HG03175 (cell line): ENCODE data around the gene MGAT5.

Experiments
- ATAC-seq: cut with Tn5 transposase; IDR thresholded peaks from one replicate; pipeline ENCODE4 v1.9.1; 2021; ENCODE audit warnings: mild to moderate bottlenecking, moderate library complexity; ENCODE audit not compliant: unreplicated experiment

Gene MGAT5

DNA sequence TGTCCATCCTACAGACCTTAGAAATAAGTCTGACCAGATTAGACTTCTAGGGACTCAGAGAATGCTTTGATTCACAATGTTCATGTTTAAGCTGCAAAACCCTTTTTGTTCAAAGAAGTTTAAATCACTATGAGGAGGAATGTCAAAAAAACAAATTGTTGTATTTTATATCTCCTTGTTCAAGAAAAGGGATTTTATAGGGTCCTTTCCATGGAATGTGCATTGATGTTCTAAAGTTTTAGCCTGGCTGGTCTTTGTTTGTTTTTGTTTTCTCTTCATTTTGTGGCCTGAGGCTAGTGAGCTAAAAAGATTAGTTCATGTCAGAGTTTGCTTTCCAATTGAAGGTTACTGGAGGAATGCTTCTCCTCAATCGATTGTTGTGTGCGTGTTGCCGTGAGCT lies 77.2 kb downstream of the MGAT5 start:
- ATAC-seq, result no peak

DNA sequence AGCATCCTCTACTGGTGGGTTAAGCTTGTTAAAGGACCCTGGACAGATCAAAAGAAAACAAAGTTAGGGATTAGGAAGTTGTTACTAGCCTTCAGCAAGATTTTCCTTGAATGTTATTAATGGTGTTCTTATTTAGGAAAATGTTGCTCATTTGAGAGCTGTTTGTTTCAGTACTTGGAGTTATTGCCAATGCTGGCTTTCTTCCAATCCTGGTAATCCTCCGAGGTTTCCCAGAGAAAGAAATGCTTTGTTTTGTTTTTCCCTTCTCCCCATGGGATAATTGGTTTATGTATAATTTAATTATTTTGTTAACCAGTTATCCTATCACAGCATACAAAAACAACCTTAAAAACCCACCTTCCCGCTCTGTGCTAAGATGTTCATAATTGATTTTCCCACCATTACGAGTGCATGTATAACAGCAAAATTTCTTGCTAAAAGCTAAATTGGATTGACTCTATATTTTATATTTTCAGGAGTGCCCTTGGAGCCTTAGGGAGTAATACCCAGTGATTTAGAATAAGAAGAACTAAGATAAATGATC lies 79.8 kb downstream of the MGAT5 start:
- ATAC-seq, result no peak

DNA sequence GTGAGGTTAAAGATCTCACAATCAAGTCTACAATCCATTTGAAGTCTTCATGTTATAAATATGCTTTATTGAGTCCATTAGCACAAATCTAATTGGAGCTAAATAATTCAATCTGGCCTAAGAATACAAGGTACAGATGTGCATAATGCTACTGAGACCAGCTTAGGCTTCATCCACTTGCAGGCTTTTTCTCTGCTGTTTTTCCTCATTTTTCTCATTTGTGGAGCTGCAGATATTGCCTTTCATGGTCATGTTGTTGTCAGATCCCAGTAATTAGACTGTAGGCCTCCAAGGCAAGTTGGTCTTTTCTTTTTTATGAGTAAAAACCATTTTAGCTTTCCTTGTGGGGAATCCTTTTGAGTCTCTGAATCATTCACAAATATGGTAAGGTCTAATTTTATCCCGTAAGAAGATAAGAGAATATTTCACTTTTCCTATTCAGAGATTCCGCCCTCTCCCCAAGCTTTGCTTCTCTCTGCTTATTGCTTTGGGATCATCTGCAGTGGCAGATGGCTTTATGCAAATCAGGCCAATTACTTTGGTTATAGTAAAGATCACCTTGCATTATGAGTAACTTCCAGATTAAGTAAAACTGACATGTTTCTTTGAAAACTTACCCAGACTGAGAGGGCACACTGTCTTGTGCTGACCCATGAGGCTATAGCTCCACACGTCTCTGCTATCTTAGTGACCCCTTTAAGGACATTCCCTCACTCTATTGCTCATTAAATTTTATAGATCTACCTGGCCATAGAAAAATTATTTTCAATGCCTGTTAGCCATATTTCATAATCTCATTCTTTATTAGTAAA lies 80.9 kb downstream of the MGAT5 start:
- ATAC-seq, result no peak

DNA sequence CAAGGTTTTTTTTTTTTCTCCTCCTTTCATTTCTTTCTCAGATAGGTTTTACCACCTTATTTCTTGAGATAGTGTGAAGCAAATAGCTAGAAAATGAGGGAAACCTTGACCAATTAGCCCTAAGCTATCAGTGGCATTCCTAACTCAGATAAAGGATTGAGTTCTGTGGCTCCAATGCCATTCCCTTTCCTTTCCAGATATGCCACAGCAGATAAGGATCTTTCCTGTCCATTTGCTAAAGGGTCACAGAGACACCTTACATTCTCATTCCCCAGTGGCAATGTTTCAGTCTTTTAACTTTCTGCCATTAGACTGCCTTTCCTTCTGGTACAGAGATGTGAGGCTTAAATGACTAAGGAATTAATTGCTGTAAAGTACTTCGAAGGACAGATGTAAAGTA lies 81.7 kb downstream of the MGAT5 start:
- no peak for ATAC-seq

DNA sequence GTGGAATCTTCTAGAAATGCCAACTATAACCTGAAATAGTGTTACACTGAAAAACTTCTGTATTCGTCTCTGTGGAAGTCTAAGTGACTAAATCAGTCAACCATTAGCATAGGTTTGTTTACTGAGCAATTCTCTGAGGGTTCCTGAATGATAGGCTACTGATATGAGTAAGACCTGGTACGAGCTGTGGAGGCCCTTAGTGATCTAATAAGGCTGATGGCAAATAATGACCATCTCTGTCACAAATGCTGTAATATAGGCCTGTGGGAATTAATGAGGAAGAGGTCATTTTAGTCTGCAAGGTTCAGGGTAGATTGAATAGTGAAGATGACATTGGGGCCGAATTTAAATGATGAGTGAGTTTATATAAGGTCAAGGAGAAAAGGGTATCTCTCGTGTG lies 82.5 kb downstream of the MGAT5 start:
- peak; percentile 98 for ATAC-seq

DNA sequence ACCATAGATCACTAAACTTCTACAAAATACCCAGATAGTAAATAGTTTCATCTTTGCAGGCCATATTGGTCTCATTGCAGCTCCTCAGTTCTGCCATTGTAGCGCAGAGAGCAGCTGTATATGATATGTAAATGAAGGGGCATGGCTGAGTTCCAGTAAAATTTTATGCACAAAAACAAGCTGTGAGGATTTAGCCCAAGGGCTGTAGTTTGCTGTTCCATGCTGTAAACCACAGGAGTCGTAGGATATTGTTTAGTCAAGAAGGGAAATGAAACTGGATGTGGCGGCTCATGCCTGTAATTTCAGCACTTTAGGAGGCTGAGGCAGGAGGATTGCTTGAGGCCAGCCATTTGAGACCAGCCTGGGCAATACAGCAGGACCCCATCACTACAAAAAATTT lies 83.0 kb downstream of the MGAT5 start:
- no peak for ATAC-seq

DNA sequence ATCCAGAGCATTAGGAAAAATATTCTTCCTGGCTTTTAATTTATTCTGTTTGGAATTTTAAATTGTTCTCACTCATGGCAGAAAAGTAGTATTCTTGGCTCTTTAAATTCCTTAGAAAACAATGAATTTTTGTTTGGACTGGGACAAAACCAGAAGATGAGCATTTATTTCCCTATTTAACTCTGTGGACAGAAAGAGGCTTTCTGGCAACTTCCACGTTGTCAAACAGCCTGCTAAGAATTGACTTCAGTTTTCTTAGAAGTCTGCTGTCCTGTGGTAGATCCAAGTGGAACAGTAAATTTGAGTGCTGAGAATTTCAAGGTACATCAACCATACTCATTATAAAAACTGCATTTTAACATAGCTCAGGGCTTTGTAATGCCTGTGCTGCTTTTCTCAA lies 83.8 kb downstream of the MGAT5 start:
- ATAC-seq, result no peak

DNA sequence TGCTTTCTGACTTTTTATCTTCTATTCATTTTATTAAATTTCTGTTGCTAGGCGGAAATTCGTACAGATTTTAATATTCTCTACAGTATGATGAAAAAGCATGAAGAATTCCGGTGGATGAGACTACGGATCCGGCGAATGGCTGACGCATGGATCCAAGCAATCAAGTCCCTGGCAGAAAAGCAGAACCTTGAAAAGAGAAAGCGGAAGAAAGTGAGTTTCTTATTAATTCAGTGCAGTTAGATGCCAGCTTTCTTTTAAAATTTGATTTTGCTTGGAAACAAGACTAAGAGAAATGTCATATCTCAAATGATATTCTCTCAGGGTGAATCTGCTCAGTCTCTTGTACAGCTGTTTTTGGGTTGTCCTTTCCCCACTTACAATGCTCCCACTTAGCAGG lies 84.3 kb downstream of the MGAT5 start:
- ATAC-seq, result no peak

DNA sequence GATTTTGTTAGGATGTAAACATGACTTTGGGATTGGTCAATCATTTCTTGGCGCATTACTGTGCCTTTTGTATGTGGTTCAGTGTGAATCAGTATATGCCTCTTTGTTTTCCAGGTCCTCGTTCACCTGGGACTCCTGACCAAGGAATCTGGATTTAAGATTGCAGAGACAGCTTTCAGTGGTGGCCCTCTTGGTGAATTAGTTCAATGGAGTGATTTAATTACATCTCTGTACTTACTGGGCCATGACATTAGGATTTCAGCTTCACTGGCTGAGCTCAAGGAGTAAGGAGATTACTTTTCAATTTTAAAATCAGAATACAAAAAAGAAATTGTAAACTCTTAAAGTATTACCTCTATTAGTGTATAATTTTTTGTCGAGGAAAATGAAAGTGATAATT lies 87.6 kb downstream of the MGAT5 start:
- ATAC-seq, result no peak

DNA sequence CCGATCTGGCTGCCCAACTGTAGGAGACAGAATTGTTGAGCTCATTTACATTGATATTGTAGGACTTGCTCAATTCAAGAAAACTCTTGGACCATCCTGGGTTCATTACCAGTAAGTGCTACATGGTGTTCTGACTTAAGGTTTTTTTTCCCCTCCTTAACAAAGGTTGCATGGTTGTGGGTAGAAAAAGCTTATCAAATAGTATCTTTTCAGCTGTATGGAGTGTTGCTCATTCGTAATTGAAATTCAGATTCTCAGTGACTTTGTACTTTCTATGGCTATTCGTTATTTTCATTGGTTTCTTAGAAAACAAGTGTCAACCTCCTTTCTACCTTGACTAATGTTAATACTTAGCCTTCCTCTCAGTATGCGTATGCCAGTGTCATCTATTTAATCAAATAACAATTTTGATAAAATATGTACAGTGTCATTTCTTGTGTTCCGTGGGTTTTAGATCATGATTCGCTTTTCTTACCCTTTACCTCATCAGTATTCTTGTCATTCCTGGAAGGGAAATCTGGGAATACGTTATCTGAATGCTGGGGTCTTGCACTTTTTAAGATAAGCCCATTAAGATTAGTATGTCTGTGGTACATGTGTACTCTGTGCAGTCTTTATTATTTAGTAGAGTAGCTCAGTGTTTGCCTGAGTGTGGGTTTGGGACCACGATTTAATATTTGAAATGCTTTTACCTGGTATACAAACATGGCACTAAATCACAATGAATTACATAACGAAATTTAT lies 91.3 kb downstream of the MGAT5 start:
- no peak for ATAC-seq

DNA sequence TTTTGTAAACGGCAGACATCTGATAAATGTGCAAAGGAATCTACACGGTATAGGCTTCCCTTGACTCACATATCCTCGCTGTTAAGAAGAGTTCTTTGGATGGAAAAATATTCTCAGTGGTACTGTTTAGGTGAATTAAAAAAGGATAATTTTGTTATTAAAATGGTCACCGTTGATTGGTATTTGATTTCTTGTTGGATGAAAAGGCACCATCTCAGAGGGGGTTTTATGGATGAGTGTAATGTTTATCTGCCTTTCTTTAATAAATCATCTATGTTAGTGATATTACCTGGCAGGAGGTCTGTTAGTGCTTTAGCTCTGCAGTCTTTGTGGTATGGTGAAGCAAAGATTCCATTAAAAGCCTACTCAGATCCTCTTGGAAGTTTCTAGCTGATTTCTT lies 92.3 kb downstream of the MGAT5 start:
- ATAC-seq, result no peak

DNA sequence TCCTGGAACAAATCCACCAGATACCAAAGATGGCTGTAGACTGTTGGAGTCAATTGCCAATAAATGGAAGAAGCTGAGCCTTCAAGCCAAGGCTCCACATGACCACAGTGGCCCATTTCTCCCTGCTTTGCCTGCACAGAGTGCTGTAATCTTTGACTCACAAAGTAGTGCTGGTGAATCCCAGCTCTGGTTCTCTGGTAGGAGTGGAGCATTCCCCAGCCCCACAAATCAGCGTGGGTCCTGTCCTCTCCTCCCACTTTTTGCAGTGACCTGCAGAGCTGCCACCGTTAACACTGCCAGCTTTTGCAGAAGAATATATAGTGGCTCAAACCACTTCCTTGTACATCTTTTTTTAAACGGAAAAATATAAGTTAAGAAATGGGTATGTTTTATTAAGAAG lies 93.9 kb downstream of the MGAT5 start:
- no peak for ATAC-seq

DNA sequence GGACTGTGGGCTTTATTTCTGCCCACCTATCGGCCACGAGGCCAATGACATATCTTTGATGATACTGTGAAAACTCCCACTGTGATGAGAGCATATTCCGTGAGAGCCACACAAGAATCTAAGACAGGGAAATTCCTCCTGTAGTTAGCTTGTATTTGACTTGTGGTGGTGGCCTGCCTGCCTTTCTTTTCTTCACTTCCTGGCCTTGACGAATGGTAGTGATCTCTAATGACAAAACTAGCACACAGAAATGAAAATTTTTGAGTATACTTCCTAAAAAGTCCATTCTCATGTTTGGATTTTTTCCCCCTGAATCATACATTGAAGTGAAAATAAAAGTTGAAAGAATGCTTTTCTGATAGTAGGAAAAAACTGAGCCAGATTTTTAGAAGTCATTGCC lies 94.4 kb downstream of the MGAT5 start:
- no peak for ATAC-seq

DNA sequence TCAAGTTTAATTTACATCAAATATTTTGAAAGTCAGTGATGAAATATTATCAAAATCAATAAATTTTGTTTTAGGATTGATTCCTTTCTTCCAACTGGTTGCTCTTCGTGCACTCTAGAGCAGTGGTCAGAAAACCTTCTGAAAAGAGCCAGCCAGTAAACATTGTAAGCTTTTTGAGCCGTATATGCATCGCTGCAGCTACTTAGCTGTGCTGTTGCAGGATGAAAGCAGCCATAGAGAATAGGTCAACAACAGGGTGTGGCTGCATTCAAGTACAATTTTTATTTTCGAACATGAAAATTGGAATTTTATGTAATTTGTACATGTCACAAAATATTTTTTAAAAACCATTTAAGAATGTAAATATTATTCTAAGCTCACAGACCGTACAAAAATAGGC lies 94.9 kb downstream of the MGAT5 start:
- no peak for ATAC-seq

DNA sequence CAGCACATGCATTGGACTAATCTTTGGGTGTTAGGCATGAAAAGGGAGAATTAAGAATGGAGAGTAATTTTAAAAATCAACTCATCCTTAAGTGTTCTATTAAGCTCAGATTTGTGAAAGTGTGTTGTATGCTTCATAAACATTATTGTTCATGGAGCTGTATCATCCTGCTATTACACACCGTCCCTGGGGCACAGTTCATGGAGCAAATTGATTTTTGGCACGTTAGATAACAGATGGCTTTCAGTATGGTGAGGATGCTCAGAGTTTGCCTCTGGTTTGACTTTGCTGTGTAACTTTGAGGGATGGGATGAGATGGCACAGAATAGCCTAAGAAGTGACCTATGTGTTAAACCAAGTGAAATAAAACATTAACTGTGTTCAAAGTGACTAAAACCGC lies 97.1 kb downstream of the MGAT5 start:
- no peak for ATAC-seq

DNA sequence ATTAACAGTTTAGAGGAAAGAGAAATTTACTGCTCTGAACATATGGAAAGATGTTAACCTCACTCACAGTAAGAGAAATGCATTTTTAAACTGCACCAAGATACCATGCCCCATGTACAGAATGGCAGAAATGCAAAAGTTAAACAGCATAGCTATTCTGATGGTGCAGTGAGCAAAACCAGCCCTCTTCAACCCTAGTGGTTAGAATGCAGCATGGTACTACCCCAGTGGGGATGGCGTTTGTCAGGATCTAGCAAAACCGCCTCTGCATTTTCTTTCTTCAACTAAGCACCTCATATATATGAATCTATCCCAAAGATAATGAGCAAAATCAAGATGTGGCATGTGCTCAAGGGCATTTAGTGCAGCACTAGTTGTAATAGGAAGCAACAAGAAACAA lies 98.0 kb downstream of the MGAT5 start:
- ATAC-seq, result no peak

DNA sequence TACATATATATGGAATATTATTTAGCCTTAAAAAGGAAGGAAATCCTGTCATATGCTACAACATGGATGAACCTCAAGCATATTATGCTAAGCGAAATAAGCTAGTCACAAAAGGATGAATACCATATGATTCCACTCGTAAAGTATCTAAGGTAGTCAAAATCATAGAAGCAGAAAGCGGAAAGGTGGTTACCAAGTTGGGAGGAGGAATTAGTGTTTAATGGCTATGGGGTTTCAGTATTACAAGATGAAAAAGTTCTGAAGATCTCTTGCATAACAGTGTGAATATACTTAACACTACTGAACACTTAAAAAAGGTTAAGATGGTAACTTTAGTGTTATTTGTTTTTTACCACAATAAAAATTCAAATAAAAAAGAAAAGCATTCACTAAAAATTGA lies 99.0 kb downstream of the MGAT5 start:
- ATAC-seq, result peak; percentile 57

DNA sequence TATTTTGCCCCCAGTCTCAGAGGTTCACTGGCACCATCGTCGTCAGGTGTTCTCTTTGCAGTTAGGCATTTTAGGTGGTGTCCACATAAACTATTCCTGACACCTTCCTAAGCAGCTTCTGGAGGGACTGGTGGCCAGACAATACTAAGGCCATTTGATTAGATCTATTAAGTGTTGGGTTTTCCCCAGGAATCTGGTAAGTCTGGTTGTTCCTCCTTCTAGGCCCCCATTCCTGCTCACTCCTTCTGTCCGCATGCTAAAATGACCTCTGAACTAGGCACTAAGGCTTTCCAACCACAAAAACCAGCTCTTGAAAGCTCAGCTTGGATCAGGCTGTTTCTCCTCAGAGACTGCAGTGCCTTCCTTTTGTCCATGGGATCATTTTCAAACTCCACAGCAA lies 100.7 kb downstream of the MGAT5 start:
- ATAC-seq, result no peak

DNA sequence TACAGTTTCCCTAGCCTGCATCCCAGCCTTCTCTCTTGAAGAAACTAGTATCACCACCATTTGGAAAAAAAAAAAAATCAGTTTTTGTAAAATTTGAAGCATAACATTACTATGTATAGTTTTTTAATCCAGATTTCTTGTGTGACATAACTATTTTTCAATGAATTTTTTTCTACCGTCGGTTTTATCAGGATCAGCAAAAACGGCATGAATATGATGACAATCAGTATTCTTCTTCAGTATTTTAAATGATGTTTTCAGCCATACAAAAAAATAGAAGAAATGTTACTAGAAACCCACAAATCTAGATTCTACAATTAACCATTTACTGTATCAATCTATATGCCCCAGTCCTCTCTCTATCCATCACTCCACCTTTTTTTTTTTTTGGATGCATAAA lies 103.9 kb downstream of the MGAT5 start:
- no peak for ATAC-seq

DNA sequence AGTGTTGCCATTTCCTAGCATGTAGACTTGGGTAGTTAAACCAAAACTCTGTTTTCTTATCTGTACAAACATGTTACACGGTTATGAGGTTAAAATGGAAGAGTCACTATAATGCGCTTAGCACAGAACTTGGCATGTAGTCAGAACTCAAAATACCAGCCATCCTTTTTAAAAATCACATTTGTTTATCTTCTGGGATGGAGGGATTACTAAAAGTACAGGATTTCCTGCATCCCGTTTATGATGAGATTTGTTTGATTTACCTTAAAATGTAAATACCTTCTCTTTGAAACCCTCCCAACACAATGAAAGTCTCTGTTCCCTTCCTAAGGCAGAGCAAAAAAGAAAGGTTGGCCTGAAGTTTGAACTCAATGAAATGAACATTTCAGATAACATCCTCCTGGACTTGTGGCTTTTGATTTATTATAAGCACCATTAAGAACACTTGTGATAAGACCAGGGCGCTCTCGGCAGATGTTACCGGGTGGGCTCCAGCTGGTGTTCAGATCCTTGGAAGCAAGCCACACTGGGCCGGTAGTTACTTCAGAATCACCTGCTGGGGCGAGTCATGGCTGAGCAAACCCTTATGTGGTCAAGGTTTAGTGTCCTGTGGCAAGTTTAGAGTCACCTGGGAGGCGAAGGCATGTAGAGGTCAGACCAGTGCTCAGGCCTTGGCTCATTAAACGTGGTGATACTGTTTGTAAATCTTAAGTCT lies 105.7 kb downstream of the MGAT5 start:
- no peak for ATAC-seq

DNA sequence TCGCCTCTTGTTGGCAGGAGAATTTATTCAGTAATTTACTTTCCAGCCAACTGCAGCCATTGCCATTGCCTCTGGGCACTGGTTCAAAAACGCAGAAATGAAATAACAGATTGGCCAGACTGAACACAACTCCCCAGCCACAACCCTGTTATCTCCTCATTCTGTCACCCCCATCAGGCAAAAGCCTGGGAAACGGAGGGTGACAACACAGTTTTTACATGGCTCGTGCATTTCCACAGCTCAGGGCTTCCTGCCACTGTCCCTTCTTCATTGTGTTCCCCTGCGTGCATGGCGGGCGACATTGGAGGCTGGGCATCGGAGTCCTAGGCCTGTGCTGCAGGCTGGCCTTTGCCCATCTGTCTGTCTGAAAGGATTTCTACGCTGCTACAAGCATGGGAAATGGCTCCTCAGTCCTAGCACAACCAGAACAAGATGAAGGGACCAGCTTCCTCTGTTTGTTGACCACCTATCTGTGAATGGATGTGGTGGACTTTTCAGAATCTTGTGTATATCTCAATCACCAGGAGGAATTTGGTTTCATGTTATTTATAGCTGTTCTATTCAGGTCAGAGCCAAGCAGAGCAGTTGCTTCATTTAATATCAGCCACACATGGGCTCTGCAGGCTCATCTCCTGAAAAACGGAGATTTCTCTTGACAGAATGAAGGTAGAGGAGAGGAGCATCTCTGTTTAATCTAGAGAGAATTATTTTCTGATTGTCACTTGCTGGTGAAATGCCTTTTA lies 107.0 kb downstream of the MGAT5 start:
- ATAC-seq, result no peak
